GM18861 (cell line): ENCODE measurements around the gene IQSEC1.
A peak's percentile ranks its signal among the peaks of the same experiment; 100 is the strongest.

Experiments used
- ATAC-seq: cut with Tn5 transposase; IDR thresholded peaks from one replicate; pipeline ENCODE4 v1.9.1; 2021; ENCODE audit not compliant: unreplicated experiment

The IQSEC1 gene

GRCh38 chr3:12957824-12958792, 115.1 kb downstream of the IQSEC1 start:
- ATAC-seq, result no peak

- no peak for ATAC-seq
Observed at GRCh38 chr3:12957339-12957738, 115.9 kb downstream of the IQSEC1 start.

- ATAC-seq, result no peak
Observed at GRCh38 chr3:12956316-12956660, 116.9 kb downstream of the IQSEC1 start.

- no peak for ATAC-seq
Observed at GRCh38 chr3:12955651-12956315, 117.4 kb downstream of the IQSEC1 start.

- ATAC-seq, result peak; percentile 59
Observed at GRCh38 chr3:12954891-12955650, 118.2 kb downstream of the IQSEC1 start.

GRCh38 chr3:12954180-12954579, 119.0 kb downstream of the IQSEC1 start:
- ATAC-seq, result no peak

- ATAC-seq, result no peak
Observed at GRCh38 chr3:12953201-12953995, 119.8 kb downstream of the IQSEC1 start.

- no peak for ATAC-seq
Observed at GRCh38 chr3:12952343-12953200, 120.7 kb downstream of the IQSEC1 start.

- peak; percentile 57 for ATAC-seq
Observed at GRCh38 chr3:12948891-12949711, 124.1 kb downstream of the IQSEC1 start.

- no peak for ATAC-seq
Observed at GRCh38 chr3:12948371-12948770, 124.9 kb downstream of the IQSEC1 start.

- ATAC-seq, result no peak
Observed at GRCh38 chr3:12947504-12948369, 125.5 kb downstream of the IQSEC1 start.

- ATAC-seq, result no peak
Observed at GRCh38 chr3:12946649-12947316, 126.4 kb downstream of the IQSEC1 start.

- ATAC-seq, result no peak
Observed at GRCh38 chr3:12946251-12946648, 127.0 kb downstream of the IQSEC1 start.

GRCh38 chr3:12944849-12945248, 128.4 kb downstream of the IQSEC1 start:
- no peak for ATAC-seq

- ATAC-seq, result no peak
Observed at GRCh38 chr3:12944413-12944812, 128.8 kb downstream of the IQSEC1 start.

- ATAC-seq, result no peak
Observed at GRCh38 chr3:12943124-12944021, 129.9 kb downstream of the IQSEC1 start.
